Measurements from ENCODE around the gene MAU2.

- TF ChIP-seq EP300 (IDR thresholded peaks at IDR 0.05; ENCODE audit: borderline replicate concordance) (no peak), FOXM1 (IDR thresholded peaks at IDR 0.05; ENCODE audit: borderline replicate concordance, low read depth) (no peak), CEBPB (IDR thresholded peaks at IDR 0.05) (peak; percentile 87), TAF1 (IDR thresholded peaks at IDR 0.05; ENCODE audit: low read depth) (no peak), TEAD4 (IDR thresholded peaks at IDR 0.05) (no peak), TCF12 (IDR thresholded peaks at IDR 0.05; ENCODE audit: low read depth) (no peak), MAX (IDR thresholded peaks at IDR 0.05) (no peak), REST (IDR thresholded peaks at IDR 0.05; ENCODE audit: low read depth) (no peak), ZBTB7A (IDR thresholded peaks at IDR 0.05; ENCODE audit: low read depth) (no peak), EGR1 (IDR thresholded peaks at IDR 0.05) (no peak)
These were observed 82.2 kb downstream of the MAU2 start for GRCh38 chr19:19402656-19403372.

Data from Ishikawa (cell line).